Astrocyte (in vitro differentiated cells and primary cell): ENCODE data around the gene CTIF.

Experiments
- EZH2 ChIP-seq: IDR thresholded peaks from 2 replicates; pipeline ENCODE4 v1.6.1; 2012; ENCODE audit warnings: mild to moderate bottlenecking, low read length, inconsistent platforms; ENCODE audit not compliant: insufficient read depth
- TF ChIP-seq, protein P1 (sequence below): IDR thresholded peaks from 2 replicates; pipeline ENCODE4 v1.5.1; 2011; ENCODE audit warnings: low read depth, mild to moderate bottlenecking, inconsistent platforms, low read length, moderate library complexity; ENCODE audit not compliant: insufficient read depth

DNA sequence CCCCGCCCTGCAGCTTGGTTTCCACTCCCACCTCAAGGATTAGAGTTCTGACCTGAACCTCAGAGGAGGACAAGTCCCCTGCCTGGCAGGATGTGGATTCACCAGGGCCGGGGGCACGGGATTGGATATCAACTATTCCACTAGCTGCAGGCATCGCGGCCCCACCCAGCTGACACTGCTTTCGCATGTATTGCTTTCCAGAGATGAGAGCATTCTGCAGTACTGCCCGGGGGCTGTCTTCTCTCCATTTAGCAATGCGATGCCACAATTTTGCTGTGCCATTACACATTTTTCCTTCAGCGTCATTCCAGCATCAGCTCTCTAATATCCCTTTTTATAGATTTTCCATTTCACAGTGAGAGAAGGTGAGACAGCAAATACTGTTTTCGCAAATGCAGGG, 42.0 kb downstream of the CTIF start:
- TF ChIP-seq, protein P1, sequence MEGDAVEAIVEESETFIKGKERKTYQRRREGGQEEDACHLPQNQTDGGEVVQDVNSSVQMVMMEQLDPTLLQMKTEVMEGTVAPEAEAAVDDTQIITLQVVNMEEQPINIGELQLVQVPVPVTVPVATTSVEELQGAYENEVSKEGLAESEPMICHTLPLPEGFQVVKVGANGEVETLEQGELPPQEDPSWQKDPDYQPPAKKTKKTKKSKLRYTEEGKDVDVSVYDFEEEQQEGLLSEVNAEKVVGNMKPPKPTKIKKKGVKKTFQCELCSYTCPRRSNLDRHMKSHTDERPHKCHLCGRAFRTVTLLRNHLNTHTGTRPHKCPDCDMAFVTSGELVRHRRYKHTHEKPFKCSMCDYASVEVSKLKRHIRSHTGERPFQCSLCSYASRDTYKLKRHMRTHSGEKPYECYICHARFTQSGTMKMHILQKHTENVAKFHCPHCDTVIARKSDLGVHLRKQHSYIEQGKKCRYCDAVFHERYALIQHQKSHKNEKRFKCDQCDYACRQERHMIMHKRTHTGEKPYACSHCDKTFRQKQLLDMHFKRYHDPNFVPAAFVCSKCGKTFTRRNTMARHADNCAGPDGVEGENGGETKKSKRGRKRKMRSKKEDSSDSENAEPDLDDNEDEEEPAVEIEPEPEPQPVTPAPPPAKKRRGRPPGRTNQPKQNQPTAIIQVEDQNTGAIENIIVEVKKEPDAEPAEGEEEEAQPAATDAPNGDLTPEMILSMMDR: no peak
- no peak for TF ChIP-seq EZH2
